ENCODE results near the gene FANCG.

The FANCG gene

DNA sequence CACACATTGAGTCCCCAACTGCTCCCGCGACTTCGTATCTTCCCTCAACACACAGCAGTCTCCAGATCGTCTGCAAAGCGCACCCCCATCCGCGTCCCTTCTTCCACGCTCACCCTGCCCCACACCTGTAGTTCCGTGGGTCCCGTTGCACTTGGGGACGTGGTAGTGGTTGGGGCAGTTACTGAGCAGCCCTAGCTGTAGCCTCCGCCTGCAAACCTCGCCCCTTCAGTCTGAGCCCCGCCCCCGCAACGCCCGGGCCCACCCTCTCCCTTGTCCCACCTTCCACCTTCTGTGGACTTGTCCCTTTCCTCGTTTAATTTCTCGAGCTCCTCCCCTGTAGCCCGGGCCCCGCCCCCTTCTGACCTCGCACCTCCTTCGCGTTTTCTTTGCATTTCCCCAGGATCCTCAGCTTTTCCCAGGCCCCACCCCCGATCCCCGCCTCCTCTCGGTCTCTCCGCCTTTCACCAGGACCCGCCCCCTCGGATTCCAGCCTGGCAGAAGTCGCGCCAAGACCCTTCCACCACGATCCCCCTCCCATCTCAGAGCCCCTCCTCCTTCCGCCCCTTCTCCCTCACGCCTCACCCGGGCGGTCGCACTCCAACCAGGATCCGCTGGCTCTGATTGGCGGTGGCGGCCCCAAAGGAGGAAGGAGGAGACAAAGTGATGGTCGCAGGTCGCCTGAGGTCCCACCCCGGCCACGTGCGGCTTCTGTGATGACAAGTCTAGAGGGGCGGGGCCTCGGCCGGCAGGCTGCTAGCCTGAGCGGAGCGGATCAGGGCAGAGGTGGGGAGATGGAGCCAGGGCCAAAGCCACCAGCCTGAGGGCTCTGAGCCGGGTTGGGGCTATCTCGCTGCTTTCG lies 36.2 kb upstream of the FANCG start, which contains the start of gene ATOSB (continued):
- TF ChIP-seq OVOL3 (tag by site-specific recombination; IDR thresholded peaks at IDR 0.05): no peak
- TF ChIP-seq, protein P1, sequence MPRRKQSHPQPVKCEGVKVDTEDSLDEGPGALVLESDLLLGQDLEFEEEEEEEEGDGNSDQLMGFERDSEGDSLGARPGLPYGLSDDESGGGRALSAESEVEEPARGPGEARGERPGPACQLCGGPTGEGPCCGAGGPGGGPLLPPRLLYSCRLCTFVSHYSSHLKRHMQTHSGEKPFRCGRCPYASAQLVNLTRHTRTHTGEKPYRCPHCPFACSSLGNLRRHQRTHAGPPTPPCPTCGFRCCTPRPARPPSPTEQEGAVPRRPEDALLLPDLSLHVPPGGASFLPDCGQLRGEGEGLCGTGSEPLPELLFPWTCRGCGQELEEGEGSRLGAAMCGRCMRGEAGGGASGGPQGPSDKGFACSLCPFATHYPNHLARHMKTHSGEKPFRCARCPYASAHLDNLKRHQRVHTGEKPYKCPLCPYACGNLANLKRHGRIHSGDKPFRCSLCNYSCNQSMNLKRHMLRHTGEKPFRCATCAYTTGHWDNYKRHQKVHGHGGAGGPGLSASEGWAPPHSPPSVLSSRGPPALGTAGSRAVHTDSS (tag by site-specific recombination; IDR thresholded peaks at IDR 0.05): no peak
- no peak for TF ChIP-seq ZNF248 (tag by site-specific recombination; IDR thresholded peaks at IDR 0.05)
- no peak for TF ChIP-seq FEZF1 (tag by site-specific recombination; IDR thresholded peaks at IDR 0.05)
- 0 out of 2 replicates have a peak, but pooled peaks have one; percentile 8 for TF ChIP-seq ZNF629 (tag by site-specific recombination; IDR thresholded peaks at IDR 0.05)
- TF ChIP-seq, protein P2, sequence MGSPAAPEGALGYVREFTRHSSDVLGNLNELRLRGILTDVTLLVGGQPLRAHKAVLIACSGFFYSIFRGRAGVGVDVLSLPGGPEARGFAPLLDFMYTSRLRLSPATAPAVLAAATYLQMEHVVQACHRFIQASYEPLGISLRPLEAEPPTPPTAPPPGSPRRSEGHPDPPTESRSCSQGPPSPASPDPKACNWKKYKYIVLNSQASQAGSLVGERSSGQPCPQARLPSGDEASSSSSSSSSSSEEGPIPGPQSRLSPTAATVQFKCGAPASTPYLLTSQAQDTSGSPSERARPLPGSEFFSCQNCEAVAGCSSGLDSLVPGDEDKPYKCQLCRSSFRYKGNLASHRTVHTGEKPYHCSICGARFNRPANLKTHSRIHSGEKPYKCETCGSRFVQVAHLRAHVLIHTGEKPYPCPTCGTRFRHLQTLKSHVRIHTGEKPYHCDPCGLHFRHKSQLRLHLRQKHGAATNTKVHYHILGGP (tag by site-specific recombination; IDR thresholded peaks at IDR 0.05): no peak
- no peak for TF ChIP-seq ZBTB1 (tag by site-specific recombination; IDR thresholded peaks at IDR 0.05)
- no peak for TF ChIP-seq ZNF837 (tag by site-specific recombination; IDR thresholded peaks at IDR 0.05)
- no peak for TF ChIP-seq ZNF747 (tag by site-specific recombination; IDR thresholded peaks at IDR 0.05)
- TF ChIP-seq, protein P3, sequence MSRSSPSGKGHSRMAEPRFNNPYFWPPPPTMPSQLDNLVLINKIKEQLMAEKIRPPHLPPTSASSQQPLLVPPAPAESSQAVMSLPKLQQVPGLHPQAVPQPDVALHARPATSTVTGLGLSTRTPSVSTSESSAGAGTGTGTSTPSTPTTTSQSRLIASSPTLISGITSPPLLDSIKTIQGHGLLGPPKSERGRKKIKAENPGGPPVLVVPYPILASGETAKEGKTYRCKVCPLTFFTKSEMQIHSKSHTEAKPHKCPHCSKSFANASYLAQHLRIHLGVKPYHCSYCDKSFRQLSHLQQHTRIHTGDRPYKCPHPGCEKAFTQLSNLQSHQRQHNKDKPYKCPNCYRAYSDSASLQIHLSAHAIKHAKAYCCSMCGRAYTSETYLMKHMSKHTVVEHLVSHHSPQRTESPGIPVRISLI (tag by site-specific recombination; IDR thresholded peaks at IDR 0.05): no peak
- TF ChIP-seq ZIC2 (tag by site-specific recombination; IDR thresholded peaks at IDR 0.05): no peak
- TF ChIP-seq ZNF514 (tag by site-specific recombination; IDR thresholded peaks at IDR 0.05): no peak
- peak; percentile 83 for TF ChIP-seq IKZF3 (tag by site-specific recombination; IDR thresholded peaks at IDR 0.05)
- no peak for TF ChIP-seq ZNF16 (tag by site-specific recombination; IDR thresholded peaks at IDR 0.05; ENCODE audit: low read depth)
- TF ChIP-seq, protein P4, sequence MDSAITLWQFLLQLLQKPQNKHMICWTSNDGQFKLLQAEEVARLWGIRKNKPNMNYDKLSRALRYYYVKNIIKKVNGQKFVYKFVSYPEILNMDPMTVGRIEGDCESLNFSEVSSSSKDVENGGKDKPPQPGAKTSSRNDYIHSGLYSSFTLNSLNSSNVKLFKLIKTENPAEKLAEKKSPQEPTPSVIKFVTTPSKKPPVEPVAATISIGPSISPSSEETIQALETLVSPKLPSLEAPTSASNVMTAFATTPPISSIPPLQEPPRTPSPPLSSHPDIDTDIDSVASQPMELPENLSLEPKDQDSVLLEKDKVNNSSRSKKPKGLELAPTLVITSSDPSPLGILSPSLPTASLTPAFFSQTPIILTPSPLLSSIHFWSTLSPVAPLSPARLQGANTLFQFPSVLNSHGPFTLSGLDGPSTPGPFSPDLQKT (IDR thresholded peaks at IDR 0.05; ENCODE audit: borderline replicate concordance, low read depth, low read length): no peak
- no peak for TF ChIP-seq ZNF623 (tag by site-specific recombination; IDR thresholded peaks at IDR 0.05)
- TF ChIP-seq ZBTB20 (tag by site-specific recombination; IDR thresholded peaks at IDR 0.05): peak; percentile 45; the same call in 1 of the 2 replicates
- TF ChIP-seq ZNF768 (tag by site-specific recombination; IDR thresholded peaks at IDR 0.05): no peak
- no peak for TF ChIP-seq GLI2 (tag by site-specific recombination; IDR thresholded peaks at IDR 0.05; ENCODE audit: borderline replicate concordance, low read depth)
- TF ChIP-seq, protein P5, sequence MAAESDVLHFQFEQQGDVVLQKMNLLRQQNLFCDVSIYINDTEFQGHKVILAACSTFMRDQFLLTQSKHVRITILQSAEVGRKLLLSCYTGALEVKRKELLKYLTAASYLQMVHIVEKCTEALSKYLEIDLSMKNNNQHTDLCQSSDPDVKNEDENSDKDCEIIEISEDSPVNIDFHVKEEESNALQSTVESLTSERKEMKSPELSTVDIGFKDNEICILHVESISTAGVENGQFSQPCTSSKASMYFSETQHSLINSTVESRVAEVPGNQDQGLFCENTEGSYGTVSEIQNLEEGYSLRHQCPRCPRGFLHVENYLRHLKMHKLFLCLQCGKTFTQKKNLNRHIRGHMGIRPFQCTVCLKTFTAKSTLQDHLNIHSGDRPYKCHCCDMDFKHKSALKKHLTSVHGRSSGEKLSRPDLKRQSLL (tag by site-specific recombination; IDR thresholded peaks at IDR 0.05): peak; percentile 88
- TF ChIP-seq ZNF274 (IDR thresholded peaks at IDR 0.05; ENCODE audit: low read length): no peak
- no peak for TF ChIP-seq ZNF274 (tag by site-specific recombination; IDR thresholded peaks at IDR 0.05; ENCODE audit: borderline replicate concordance)
- no peak for TF ChIP-seq YY2 (tag by site-specific recombination; IDR thresholded peaks at IDR 0.05)
- TF ChIP-seq, protein P6, sequence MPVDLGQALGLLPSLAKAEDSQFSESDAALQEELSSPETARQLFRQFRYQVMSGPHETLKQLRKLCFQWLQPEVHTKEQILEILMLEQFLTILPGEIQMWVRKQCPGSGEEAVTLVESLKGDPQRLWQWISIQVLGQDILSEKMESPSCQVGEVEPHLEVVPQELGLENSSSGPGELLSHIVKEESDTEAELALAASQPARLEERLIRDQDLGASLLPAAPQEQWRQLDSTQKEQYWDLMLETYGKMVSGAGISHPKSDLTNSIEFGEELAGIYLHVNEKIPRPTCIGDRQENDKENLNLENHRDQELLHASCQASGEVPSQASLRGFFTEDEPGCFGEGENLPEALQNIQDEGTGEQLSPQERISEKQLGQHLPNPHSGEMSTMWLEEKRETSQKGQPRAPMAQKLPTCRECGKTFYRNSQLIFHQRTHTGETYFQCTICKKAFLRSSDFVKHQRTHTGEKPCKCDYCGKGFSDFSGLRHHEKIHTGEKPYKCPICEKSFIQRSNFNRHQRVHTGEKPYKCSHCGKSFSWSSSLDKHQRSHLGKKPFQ (tag by site-specific recombination; IDR thresholded peaks at IDR 0.05): no peak
- TF ChIP-seq KLF9 (tag by site-specific recombination; IDR thresholded peaks at IDR 0.05; ENCODE audit: low read depth): peak; percentile 91
- TF ChIP-seq BCL11A (tag by site-specific recombination; IDR thresholded peaks at IDR 0.05; ENCODE audit: low read depth): no peak
- no peak for TF ChIP-seq ZNF19 (tag by site-specific recombination; IDR thresholded peaks at IDR 0.05; ENCODE audit: low read depth)
- TF ChIP-seq ZNF510 (tag by site-specific recombination; IDR thresholded peaks at IDR 0.05; ENCODE audit: insufficient replicate concordance): no peak

All from HEK293 (cell line).